8988T (cell line): ENCODE results near the gene MINDY4.
A peak's percentile ranks its signal among the peaks of the same experiment; 100 is the strongest.

Experiments
- DNase-seq: peaks from one replicate; pipeline ENCODE4 v3.0.0; 2011

Gene MINDY4

DNA sequence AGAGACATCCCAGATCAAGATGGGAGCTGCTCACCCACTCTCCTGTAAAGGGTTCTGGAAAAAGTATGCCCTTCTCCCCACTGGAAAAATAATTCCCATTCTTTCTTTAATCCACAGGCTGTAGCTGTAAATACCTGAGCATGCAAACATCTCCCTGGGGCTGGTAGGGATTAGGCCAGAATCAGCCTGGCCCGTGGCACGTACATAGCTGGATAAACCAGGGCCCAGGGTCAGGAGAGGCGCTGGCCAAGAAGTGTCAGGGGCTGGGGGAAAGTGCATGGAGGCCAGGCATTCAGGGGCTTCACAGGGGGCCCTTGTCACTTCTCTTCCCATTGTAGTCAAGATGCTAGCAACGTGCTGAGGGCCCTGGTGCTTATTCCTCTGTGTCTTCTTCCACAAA, 109.7 kb downstream of the MINDY4 start:
- no peak for DNase-seq

GRCh38 chr7:30881448-30881847, 110.2 kb downstream of the MINDY4 start:
- DNase-seq = no peak

DNA sequence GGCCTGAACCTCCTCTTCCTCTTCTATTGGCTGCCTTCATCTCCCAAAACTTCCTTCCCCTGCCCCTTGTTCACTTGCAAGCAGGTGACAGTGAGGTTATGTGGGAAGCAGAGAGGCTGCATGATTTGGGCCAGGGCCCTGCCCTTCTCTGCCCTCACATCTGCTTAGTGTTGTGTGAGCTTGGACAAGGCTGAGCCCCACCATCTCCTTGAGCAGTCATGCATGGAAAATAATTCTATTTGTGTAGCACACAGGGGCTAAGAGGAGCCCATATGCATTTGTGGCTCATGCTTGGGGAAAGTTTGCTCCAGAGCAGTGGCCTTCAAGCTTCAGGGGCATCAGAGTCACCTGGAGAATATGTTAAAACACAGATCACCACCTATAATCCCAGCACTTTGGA, 113.7 kb downstream of the MINDY4 start:
- DNase-seq = no peak

DNA sequence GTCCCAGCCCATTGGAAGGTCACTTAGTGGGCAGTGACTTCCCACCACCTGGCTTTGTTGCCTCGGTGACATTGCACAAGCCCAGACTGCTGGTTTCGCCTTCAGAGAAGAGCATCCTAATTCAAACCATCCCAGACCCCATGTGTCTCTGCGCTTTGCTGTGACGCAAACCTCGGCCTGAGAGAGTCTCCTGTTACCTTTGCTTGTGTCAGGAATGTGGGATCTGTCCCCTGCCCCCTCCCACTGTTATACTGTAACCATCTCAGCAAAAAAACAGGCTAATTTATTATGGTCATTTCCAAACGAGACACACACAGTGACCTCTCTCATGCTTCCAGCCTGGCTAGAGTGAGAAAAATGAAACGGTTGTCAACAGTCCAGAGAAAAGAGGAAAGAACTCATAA, 115.4 kb downstream of the MINDY4 start:
- DNase-seq = no peak

DNA sequence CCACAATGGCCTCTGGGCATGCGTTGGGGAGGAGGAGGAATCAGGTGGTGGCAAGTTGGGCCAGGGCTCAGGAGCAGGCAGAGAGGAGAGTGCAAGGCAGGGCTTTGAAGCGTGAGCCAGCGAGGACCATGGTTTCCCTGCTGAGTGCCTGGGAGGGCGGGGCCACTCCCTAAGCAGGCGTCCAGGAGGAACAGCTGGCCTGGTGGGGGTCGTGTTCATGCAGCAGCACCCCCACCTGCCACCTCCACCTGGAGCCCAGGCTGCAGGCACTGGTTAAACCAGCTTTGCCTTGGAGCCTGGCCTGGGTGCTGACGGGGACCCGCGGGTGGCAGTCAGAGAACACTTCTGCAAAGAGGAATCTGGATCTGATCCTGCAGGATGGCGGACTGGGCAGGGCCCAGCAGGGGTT, 116.3 kb downstream of the MINDY4 start:
- no peak for DNase-seq

GRCh38 chr7:30888747-30889146, 117.5 kb downstream of the MINDY4 start:
- no peak for DNase-seq

GRCh38 chr7:30890226-30890625, 119.0 kb downstream of the MINDY4 start:
- no peak for DNase-seq

- no peak for DNase-seq
Observed at GRCh38 chr7:30893357-30893756, 122.1 kb downstream of the MINDY4 start.

GRCh38 chr7:30894009-30894408, 122.8 kb downstream of the MINDY4 start:
- DNase-seq = no peak

- peak; percentile 38 for DNase-seq
Observed at GRCh38 chr7:30894866-30895605, 123.8 kb downstream of the MINDY4 start.

DNA sequence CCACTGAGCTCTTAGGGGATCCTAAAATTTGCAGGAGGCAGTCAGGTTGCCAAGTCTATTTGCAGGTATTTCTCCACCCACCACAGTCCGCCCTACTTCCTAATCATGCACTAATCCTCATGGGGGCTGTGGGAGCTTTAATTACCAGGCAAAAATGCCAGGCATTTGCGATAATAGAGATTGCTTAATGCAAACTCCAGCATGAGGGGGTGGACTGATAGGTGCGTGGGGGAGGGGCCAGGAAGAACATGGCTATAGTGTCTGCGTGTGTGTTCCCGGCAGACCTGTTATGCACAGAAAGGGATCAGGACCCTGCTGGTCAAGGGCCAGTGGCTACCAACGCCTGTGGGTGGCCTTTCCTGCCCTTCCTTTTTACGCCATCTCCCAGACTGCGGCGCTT, 124.8 kb downstream of the MINDY4 start:
- DNase-seq = no peak

DNA sequence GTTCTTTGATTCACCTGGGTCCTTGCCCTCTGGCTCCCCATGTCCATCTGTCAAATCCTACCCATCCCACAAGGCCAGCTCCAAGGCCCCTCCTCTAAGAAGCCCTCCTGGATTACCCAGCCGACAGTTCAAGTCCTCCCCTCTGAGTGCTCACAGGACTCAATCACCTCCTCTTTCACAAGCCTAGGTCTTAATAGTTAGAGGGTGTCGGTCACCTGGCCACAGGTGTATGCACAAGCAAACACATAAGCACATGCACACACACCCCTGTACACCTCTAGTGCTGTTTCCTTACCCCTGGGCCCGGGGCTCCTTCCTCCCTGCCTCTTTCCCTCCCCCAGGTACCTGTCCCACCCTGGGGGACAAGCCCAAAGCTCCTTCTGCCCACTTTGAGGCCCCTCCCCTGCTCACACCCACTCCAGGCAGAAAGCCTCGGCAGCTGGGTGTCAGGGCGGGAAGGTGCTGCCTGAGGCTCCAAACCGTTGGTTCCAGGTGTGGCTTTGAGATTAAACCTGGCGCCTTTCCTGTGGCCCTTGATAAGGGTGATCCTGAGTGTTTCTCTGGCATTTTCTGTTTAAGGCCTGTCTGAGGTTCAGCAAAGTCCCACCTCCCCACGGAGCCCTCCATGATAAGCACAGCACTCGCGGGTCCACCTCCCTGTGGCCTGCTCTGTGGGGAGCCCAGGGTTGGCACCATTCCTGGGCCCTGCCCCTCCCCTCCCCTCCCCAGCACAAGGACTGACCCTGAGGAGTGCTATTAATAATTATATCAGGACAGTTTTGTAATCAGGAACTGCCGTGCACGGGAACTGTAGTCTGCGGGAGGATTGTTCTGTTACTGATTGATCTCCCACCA, 125.8 kb downstream of the MINDY4 start:
- no peak for DNase-seq

DNA sequence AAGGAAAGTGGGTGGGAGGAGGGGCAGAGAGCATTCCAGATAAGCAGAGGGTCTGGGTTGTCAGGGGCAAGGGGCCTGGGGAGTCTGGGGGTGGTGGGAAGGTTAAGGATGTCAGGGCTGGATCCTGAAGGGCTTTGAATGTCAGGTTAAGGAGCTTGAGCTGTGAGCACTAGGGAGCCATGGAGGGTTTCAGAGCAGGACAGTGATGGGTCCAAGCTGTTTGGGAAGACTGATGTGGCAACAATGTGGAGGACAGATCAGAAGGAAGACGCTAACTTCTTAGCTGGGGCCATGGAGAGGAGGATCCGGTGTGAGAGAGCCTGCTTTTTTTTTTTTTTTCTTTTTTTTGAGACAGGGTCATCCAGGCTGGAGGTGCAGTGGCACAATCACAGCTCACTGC, 126.6 kb downstream of the MINDY4 start:
- no peak for DNase-seq

DNA sequence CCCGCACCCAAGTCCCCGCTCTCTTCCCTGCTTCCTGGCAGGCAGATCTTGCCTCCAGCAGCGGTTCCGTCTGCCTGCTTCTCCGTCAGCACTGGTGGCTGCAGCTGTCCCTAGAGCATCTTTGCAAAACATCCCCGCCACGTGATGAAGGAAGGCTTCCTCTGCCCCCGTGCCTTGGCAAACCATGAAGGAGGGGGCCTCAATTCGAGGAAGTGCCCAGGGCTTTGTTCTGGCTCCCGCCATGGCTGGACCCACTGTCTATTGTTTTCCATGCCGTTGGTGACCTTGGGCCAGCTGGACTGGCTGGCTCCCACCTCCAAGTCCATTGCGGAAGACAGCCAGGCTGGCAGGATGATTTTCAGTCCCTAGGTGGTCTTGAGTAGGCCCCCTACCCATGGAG, 127.2 kb downstream of the MINDY4 start:
- no peak for DNase-seq

- no peak for DNase-seq
Observed at GRCh38 chr7:30899066-30899465, 127.8 kb downstream of the MINDY4 start.

DNA sequence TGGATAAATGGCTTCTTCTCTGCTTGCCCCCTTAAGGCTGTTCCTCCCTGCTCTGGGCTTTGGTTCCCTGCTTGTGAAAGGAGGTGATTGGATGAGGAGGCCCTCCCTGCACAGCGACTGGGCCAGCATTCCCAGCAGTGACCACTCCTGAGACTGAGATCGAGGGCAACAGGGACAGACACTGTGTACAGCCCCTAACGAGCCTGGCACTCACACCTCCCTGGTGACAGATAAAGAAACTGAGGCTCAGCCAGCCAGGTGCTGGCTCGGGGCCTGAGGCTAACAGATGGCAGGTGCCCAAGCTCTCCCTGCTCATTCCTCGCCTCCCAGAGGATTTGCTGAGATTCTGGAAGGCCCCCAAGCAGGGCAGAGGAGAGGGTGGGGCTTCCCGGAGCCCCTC, 128.4 kb downstream of the MINDY4 start:
- no peak for DNase-seq

- no peak for DNase-seq
Observed at GRCh38 chr7:30900053-30900452, 128.8 kb downstream of the MINDY4 start.

- no peak for DNase-seq
Observed at GRCh38 chr7:30900803-30901362, 129.7 kb downstream of the MINDY4 start.

DNA sequence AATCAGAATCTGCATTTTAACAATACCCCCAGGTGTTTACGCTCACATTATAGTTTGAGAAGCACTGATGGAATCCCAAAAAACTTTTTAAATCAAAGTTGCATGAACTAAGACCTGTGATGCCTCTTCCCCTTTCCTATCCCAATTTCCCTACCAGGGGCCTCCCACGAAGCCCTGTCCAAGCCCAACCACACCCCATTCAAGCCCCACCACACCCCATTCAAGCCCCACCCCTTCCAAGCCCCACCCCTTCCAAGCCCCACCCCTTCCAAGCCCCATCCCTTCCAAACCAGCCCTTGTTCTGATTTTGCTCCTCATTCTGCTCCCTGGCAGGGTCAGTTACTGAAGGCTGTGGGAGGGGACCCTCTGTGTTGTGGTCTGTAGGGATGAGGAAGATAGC, 130.6 kb downstream of the MINDY4 start:
- DNase-seq = no peak

- no peak for DNase-seq
Observed at GRCh38 chr7:30902466-30902865, 131.2 kb downstream of the MINDY4 start.

- DNase-seq = no peak
Observed at GRCh38 chr7:30903146-30903545, 131.9 kb downstream of the MINDY4 start.

DNA sequence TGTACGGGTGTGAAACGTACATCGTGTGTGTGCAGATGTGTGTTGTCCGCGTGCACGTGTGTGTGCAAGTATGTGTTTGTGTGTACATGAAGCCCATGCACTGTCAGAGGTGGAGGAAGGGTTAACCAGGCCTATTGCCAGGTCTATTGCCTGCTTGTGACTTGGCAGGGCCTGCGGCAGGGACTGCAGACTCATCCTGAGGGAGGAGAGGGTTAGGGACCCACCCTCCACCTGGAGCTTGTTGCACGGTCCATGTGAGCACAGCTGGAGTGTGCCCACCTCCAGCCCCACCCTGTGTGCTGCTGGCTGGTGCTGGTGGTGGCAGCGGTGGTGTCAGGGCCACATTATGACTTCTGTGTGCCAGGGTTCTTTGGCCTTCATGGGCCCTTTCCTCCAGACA, 133.3 kb downstream of the MINDY4 start:
- no peak for DNase-seq

- peak; percentile 65 for DNase-seq
Observed at GRCh38 chr7:30905078-30906012, 134.1 kb downstream of the MINDY4 start.
